HG02870 (cell line): ENCODE results near the gene MYO10.
"Not testable (repeated sequence)": the region's sequence is repeated elsewhere in the genome, so short reads cannot be mapped to it uniquely, and the experiment has no call there.

Source experiments
- ATAC-seq: cut with Tn5 transposase; IDR thresholded peaks from one replicate; pipeline ENCODE4 v1.9.1; 2021; ENCODE audit warnings: mild to moderate bottlenecking, moderate library complexity; ENCODE audit not compliant: unreplicated experiment

The MYO10 gene

DNA sequence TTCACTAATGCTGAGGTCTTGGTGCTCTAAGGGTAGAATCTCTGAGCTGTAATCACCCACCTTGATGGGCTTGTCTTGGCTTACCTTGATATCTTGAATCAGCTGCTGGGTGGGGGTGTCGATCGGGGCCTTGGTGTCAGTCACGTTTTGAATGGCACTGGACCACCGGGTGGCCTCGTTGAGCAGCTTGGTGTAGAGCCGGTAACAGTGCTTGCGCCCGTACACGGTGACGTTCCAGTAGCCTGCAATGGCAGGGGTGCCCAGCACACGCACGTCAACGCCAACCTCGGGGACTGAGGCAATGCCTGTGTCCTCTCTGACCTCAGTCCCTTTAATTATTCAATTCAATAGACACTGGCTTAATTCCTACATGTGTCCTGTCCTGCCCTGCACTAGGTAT is 256.2 kb downstream of the MYO10 start:
- no peak for ATAC-seq

DNA sequence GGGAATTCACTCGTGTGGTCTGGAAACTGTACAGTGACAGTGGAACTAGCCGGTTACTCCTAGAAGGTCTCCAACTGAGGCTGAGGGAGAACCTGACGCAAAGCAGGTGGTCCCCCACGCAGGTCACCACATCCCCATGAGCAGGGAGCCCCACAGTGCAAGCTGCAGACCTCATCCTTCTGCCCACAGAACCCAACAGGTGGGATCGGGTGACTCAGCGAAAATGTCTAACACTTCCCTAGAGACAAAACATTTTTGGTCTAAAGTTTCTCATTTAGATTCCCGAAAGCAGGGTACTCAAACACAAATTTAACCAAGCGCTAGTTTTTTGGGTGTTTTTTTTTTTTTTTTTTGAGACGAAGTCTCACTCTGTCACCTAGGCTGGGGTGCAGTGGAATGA is 256.9 kb downstream of the MYO10 start:
- ATAC-seq: no peak

DNA sequence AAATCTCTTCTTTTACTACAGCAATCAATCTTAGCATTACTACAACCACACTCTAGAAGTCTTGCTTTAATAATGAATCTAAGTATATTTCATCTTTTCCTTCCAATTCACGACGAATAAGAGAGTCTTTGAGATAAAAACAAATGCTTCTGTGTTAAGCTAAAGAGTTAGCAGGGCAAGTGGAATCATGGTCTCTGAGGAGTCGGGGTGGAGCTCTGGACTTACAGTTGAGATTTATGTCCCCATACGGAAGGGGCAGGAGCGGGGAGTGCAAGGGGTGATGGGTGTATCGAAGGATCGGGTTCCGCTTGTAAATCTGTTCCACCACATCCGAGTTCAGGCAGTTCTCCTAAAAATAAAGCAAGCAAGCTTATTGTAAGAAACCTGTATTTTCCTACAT is 260.3 kb downstream of the MYO10 start:
- ATAC-seq: no peak

DNA sequence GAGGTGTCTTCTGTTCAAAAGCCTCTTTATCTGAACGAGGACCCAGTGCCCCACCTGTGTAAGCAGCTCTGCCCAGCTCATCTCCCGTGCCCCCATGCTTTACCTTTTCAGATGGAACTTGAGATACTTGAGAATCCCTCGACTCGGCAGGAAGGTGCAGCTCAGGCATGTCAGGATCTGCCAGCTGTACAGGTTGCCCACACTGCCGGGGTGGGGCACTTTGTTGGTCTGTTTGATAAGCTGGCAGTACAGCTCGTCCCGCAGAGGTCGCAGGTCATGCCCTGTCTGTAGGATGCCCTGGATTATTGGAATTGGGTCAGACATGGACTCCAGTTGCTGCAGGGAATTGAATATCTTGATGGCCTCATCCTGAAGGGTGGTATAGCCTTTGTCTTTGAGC is 261.3 kb downstream of the MYO10 start:
- ATAC-seq: no peak

DNA sequence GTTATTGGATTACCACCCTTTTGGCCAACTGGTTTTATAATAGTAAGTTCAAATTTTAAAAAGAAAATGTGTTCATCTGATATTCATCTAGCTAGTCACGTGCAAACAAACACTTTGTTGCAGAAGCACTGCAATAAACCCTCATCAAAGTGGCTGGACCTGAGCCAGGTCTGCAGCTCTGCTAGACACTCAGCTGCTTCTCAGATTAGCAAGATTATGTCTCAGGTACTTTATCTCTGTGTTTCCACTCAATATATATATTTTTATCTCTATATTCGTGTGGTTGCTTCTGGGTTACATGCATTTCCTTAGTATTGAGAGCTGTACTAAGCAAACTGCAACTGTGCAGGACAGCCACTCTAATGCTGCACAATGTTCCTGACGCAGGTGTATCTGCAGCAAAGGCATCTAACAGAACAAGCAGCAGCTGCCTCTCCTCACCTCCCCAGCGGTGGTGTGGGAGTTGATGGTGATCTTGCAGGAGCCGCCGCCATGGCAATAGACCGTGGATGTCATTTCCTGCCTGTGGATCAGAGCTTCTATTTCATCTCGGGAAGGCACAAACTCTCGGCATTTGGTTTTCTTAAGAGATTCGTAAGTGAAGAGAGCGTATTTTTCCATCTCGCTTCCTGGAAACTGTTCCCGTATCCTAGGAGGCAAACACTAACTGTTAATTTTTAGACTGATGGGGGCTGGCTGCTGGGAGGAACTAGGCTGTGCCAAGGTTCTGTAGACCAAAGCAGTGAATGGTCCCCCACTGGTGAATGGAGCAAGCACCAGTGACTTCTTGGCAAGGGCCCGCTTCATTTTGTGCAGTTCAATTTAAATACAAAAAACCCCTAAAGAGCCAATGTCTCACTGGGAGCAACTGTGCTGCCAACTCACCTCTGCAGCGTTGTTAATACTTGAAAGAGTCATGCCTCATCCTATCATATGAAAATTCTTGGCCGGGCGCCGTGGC is 262.6 kb downstream of the MYO10 start:
- ATAC-seq: no peak

DNA sequence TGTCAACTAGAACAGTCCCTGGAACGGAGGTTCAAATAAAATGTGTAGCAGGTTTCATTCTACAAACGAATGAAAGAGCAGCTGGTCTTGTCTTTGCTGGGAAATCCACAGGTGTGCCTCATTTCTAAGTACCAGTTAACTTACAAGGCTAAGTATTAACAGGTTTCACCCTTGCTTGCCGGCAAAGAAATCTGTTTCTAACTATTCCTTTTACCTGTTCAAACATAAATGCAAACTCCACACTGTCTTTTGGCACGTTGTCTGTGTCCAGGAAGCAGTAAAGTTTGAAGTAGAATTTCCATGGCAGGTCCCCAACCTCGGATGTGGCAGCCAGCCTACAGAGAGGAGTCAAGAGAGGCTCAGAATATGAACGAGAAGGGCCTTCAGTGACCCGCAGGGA is 264.9 kb downstream of the MYO10 start:
- ATAC-seq: no peak

DNA sequence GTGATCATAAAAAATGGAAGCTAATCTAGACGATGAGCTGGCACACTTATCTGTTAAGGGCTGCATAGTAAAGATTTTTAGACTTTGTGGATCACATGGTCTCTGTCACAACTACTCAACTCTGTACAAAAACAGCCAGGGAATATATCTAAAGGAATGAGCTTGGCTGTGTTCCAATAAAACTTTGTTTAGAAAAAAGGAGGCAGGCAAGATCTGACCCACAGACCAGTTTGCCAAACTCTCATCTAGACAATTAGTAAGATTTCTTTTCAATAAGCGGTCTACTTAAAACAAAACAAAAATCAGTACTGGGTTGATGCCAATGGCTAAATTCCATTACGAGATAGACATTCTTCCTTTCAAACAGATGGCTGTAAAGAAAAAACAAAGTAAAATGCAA is 266.3 kb downstream of the MYO10 start:
- no peak for ATAC-seq

DNA sequence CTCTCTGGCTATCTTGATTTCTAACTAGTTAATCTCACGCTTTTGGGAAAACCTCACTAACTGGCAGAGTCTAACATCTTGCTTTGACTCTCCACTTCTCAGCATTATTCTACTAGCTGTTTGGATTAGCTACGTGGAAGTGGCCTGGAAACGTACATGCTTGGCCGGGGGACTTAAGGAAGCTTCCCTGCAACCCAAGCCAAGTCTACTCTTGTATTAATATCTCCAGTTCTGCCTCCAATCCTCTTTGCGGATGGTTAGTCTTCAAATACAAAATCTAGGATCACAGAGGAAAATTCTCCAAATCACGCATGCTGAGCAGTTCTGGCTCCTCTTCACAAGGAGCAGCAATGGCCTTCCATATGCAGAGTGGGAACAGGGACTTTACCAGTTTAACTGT is 267.5 kb downstream of the MYO10 start:
- ATAC-seq: no peak

DNA sequence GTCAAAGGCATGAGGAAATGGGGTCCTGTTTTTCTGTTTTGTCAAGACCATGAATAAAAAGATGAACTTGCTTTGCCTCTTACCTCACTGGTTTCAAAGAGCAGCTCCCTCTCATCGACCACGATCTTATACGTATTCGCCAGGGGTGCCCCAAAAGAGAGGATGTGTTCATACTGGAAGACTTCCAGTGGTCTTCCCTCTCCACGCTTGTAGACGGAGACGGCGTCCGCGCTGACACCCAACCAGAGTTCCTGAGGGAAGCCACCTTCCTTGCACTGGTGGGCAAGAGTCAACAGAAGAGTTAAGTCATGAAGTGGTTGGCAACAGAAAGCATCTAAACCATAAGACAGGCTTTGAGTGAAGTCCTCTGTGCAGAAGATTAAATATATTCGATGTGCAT is 267.9 kb downstream of the MYO10 start:
- ATAC-seq: no peak

DNA sequence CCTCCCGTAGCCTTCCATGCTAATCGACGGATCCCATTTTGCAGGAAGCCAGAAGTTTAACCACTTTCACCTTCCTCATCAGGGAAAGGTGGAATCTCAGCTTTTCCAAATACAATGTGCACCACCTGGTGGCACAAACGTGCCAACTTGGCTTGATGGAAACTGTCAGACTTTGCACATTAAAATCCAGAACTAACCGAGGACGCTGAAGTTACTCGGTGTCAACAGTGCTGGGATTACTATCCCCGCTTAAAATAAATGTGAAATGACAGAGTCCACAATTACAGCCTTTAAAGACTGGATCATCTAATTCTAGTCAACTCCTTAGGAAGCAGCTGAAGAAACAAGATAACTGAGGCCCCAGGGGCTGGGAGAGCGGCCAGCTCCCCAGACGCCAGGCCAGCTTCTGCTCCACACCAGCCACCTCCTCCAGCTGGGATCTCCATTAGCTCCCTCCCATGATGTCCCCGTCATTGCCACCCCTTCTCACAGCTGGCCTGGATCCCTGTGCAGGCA is 269.1 kb downstream of the MYO10 start:
- ATAC-seq: no peak

DNA sequence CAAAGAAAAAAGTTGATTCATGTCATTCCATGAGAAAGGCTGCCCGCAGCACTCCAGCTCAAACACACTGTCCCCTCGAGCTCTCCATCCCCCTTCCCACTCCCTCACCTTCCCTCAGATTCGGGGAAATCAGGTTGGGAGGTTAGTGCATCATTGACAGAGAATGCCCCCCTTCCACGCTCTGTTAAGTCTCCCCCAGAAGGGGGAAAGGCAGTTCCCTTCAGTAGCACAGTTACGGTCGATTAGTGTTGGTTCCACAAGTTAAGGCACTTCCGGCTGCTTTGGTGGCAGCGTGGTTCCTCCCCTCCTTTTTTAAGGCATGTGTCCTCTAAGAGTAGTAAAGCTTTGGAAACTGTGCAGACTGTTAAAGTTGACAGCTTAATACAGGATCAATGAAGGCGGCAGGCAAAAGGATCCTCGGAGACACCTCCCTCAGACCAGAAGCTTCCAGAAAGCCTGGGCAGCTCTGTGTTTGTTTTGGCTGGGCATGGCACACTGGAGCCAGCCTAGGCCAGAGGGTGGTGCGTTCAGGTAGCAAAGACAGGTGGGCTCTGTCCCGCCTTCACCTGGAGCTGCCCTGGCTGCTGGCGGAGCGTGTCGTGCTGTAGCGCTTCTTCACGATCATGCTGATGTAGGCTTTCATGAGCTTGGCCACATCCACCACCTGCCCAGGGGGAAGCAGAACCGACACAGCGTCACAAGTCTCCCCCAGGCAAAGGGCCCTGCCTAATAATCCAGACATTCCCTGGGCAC is 269.8 kb downstream of the MYO10 start:
- no peak for ATAC-seq

DNA sequence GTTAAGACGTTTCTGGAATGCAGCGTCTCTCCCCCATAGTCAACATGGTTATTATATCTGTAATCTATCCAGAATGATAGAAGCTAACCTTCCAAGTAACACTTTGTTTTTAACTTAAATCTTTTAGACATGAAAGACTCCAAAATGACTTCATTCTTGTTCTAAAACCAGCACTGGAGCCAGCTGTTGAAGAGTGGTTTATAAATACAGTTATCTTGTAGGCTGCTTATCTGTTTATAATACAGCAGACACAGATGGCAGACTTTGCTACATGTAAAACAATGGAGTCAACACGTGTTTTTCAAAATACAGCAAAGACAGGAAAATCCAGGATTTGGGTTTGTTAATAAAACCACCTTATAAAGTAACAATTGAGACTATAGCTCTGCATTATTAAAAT is 270.5 kb downstream of the MYO10 start:
- ATAC-seq: no peak

DNA sequence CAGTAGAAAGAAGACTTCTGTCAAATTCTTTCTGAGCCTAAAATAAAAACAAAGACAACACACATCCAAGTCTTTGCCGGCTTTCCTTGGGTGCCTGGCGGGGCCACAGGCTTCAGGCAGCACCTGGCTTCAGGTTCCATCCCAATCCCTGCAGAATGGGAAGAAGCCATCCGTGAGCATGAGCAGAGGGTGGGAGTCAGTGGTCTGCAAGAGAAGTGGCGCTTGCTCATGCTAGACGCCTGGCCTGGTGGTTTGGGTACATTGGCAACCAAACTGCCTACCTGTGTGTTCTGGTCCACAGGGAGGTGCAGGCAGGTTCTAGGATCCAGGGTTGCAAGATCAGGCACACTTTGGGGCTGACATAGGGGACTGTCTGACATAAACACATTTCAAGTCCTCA is 271.7 kb downstream of the MYO10 start:
- no peak for ATAC-seq

DNA sequence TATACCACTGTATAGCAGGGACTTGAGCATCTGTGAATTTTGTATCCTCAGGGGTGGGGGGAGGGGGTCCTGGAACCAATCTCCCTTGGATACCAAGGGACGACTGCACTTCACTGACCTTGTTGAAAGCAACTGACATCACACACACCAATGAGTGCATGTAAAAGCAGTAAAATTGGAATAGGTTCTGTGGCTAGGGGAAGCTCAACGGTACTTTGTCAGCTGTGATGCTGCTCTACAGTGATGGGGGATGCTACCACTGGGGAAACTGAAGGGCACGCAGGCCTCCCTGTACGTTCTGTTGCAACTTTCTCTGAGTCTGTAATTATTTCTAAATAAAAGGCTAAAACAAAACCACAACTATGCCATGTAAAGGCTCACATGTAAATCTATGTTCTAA is 272.2 kb downstream of the MYO10 start:
- ATAC-seq: no peak

DNA sequence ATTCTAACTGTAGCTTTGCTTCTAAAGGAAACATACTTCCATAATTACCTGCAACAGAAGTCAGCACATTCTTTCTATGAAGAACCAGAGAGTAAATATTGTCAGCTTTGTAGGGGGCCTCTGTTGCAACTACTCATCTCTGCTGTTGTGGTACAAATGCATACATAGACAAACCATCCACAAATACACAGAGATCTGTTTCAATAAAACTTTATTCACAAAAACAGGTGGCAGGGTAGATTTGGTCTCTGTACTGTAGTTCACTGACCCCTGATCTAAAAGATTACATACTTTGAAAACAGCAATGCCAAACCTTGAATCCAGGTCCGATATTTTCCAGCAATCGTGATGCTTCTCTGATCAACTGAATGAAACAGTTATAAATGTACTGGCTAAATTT is 274.4 kb downstream of the MYO10 start:
- ATAC-seq: no peak

DNA sequence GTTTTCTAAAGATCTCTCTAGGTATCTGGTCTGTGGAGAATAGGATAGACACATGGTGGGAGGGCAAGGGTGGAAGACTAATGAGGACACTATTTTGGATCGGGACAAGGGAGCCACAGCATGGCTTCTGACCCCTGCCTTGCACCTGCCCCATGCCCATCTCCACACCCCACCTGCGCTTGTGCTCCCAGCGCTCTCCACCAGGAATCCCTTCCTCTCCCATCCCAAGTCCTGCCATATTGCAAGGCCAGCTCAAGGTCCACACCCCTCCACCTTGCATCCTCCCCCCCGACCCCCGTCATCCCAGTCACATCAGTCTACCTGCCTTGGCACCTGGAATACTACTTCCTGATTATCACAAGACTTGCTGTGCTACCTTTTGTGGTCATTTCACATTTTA is 275.1 kb downstream of the MYO10 start:
- ATAC-seq: no peak

DNA sequence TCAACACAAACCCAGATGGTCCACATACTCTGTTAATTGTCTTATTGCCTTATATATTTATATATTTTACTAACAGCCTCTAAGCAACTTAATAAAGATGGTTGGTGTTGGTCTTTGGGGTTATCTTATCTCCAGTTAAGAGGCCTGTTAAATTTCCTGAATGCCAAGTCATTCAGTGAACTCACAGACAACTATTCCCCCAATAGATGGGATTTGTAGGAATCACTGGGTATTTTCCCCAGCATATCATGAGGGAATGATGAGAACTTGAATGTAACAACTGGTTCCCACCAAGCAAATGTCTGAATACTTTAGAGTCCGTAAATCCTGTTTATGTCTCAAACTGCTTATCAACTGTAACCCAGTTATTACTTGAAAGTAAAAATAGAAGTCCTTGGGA is 276.6 kb downstream of the MYO10 start:
- ATAC-seq: no peak

DNA sequence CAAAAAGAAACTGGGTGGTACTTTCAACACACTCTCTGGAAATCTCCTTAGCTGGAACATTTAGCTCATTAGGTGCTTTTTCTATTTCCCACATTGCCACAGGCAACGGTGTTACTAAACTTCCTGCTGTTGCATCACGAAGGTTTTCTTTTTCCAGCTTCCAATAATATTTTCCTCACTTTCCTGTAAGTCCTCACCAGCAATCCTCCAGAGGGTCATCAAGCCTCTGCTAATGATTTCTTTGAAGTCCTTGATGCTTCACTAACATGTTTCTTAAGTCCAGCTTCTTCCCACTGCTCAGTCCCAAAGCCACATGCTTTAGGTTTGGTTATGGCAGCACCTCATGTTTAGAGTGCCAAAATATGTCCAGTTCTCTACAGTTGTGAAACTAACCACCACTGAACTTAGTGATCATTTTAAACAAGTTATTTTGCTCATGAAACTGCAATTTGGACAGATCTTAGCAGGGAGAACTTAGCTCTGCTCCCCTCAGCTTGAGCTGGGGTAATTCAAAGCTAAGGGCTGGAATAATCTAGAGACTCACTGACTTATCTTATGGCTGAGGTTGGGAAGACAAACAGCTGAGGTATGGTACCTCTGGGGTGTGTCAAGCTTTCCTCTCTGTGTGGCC is 279.4 kb downstream of the MYO10 start:
- no peak for ATAC-seq

DNA sequence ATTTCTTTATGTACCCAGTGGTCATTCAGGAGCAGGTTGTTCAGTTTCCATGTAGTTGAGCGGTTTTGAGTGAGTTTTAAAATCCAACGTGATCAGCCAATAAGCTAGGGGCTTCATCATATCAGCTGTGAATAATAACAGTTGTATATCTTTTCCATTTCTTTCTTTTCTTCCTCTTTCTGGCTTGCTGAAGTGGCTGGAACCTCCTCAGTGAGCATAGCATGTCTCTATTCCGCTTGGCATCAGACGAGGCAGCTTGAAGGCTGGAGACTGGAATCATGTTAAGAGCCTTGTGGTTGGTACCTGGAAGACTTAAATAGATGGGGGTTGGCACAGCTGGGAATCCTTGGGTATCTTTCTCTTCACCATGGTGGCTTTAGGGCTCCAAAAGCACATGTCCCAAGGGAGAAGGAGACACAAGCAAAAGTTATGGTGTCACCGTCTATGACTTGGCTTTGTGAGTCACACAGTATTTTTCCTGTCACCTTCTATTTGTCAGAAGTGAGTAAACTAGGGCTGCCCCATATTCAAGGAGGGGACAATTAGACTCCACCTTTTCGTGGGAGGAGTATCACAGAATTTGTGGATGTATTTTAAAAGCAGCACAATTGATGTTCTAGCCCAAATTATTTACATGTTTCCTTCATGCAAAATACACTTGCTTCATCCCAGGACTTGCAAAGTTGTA is 281.3 kb downstream of the MYO10 start:
- no peak for ATAC-seq

DNA sequence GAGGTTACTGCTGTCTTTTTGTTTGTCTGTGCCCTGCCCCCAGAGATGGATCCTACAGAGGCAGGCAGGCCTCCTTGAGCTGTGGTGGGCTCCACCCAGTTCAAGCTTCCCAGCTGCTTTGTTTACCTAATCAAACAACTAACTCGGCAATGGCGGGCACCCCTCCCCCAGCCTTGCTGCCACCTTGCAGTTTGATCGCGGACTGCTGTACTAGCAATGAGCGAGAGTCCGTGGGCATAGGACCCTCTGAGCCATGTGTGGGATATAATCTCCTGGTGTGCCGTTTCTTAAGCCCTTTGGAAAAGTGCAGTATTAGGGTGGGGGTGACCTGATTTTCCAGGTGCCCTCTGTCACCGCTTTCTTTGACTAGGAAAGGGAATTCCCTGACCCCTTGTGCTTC is 287.3 kb downstream of the MYO10 start:
- ATAC-seq: not testable (repeated sequence)

DNA sequence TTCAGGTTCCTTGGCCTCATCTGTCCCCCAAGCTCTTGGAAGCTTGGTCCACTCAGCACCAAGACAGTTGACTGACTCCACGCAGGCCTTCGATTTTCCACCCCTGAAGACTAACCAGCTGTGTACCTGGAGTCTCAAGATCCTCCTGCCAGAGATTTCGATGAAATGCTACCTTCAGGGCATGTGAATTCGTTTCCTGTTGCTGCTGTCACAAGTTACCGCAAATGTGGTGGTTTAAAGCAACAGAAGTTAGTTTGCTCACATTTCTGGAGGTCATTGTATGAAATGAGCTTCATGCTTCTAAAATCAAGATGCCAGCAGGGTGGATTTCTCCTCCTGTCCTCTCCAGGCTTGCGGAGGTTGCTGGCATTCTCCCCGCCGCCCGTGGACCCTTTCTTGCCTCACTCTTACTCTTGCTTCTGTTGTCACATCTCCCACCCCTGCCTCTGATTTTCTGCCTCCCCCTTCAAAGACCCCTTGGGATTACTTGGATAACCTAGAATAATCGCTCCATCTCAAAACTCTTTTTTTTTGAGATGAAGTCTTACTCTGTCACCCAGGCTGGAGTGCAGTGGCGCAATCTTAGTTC is 291.7 kb downstream of the MYO10 start:
- ATAC-seq: no peak
